HG02798 (cell line): ENCODE data around the gene MUC15.

Experiments used
- ATAC-seq: cut with Tn5 transposase; IDR thresholded peaks from one replicate; pipeline ENCODE4 v1.9.1; 2021; ENCODE audit warnings: mild to moderate bottlenecking; ENCODE audit not compliant: unreplicated experiment, poor library complexity

Gene MUC15

DNA sequence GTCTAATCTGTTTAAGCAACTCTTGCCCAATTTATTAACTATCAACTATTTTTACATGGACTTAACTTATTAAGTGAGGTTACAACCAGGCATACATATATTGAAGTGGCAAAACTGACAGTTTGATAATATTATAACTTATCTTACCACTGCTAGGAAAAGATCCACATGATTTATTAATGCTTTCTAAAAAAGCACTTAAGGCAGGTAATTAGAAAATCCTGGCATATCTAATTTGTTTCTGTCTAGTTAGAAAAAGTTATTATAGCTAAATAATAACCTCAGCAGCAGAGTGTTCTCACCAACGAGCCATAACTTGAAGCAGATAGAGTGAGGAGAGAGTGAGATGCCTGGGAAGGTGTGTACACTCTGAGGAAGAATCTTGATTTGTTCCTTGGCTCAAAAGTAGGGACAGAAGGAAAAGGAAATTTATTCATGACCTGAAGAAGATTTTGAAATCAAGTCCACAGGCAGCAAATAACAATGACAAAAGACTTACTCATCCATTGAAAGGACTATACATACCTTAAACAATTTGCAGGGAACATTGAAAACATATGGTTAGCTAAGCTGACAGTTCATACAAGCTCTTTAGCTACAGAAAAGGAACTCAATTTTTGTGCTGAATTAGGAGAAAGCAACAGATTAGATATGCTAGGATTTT lies 7.1 kb upstream of the MUC15 start:
- ATAC-seq: no peak

DNA sequence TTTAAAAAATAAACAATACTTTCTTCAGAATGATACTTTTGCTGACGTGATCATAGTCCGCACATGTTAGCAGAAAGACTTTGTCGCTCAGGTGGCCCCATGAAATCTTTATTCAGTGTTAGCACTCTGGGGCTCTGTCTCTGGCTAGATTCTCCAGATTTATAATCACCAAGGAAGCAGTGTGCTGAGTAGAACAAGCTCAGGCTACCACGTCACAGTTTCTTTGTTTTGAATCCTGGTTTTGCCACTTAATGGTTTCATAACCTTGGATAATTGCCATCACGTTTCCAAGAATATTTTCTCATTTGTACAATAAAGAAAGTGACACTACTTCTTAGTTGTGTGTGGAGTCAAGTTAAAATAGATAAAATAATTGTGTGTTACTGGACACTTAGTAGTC lies 3.9 kb upstream of the MUC15 start:
- no peak for ATAC-seq

DNA sequence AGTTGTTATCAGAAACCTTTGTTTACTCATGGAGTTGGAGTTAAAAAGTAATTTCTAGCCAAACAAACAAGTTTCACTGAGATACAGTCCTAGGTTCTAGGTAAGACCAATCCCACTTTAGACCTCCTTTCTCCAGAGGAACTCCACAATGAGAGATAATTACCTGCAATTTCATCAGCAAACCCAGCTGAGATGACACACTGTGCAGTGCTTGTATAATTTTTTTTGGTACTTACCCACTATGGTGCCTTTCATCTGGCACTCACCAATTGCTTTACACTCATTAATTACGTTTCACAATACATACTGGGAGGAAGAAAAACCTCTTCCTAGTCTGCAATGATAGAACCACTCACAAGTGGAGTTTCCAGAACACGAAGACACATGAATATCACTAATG lies 1.8 kb upstream of the MUC15 start:
- ATAC-seq: no peak

DNA sequence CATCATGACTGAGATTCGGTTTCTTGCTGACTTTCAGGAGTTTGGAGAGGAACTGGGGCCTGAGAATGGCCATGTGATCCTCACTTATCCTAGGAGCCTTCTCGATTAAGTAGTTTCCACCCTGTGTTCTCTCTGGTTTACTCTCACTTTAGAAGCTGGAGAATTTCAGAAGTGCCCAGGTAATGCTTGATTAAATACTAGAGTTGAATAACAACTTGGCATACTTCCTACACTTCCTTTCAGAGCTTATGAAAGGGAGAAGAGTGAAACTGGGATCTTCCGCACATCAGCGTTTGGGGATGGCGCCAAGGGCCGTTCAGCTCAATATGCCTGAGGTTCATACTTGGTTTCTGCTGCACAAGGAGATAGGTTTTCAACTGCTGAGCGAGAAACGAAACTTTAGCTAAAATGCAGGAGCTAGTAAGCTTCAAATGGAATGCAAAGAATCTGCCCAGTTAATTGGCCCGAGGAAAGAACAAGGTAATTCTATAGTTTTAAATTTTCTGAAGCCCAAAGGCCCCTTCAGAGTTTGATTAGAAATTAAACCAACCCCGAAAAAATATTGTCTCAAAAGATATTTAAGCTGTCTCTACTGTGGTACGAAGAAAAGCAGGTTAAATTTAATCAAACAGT lies 823 bp upstream of the MUC15 start:
- ATAC-seq: no peak

DNA sequence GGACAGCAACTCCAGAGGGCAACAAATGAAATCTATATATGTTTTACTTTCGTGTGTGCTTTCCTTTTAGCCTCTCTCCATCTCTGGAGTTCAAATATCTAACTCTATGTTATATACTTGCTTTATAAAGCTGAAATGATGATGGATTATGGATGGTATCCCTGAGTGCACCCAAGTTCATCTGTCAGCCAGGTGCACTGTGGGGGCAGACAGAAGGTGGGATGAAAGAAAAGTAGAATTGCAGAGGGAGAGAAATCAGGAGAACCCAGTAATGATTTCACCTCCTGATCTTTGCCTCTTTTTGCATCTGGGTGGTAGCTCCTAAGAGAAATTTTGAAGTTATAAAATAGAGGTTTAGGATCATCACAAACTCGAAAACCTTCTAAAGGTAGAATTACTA lies 2.4 kb downstream of the MUC15 start:
- no peak for ATAC-seq

DNA sequence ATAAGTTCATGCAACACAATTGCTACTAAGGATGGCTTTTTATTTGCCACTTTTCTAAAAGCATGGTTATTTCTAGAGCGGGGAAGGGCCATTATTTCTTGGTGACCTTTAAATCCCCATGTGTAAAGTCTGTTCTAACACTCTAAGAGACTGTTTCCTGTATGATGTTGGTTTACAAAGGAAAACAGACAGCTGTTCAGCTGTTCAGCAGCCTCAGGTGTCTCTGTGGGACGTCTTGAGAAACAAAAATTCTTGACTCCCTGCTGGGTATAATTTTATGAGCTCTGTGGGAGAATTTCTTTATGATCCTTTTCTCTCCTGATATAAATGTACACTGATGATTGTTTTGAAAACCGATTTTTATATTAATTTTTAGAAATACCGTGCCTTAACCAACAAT lies 13.9 kb downstream of the MUC15 start:
- no peak for ATAC-seq

DNA sequence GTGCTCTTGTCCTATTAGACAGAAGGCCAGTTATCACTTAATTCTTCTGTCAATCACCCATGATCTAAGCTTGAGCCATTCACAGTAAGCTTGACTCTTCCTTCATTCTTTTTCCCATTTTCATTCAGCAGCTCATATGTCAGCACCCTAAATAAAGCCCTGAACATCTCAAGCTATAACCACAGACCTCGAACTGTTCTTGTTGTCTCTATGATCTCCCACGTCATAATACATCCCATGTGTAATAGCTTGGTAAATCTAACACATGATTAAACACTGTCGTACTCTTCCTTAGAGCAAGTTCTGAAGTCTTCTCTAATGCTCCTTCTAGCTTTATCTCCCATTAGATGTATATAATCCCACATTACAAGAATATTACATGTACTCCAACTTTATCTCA lies 14.4 kb downstream of the MUC15 start:
- ATAC-seq: no peak

DNA sequence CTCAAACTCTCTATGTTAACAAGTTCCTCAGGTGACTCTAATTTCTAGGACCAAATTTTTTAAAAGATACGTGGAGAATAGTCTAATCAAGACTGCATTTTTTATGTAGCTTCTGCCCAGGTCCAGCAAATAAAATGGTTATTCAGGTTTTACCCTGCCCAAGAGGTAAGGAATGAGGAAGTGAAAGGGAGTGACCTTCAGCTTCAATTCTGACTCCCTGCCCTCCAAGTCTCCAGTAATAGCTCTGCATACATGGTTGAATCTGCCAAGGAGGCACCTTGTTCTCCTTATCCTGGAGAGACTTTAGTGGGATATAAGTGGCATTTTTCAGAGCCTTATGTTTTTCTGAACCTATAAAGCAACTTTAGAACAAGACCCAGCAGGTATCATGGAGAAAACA lies 15.5 kb downstream of the MUC15 start:
- no peak for ATAC-seq

DNA sequence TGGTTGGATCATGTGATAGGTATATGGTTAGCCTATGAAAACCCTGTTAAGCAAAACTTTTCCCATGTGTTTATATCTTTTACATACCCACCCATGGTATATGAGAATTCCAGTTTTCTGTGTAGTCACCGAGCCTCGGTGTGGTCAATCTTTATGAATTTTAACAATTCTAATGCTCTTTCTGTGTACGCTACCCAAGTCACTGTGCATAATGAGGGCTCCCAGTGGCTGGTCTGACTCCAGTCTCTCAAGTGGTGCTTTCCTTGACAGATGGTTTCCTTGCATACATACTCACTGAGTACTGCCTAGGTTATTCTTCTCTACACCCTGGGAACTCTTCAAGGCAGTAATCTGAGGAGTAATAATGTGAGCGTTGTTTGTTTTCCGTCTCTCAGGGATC lies 17.6 kb downstream of the MUC15 start:
- ATAC-seq: no peak

DNA sequence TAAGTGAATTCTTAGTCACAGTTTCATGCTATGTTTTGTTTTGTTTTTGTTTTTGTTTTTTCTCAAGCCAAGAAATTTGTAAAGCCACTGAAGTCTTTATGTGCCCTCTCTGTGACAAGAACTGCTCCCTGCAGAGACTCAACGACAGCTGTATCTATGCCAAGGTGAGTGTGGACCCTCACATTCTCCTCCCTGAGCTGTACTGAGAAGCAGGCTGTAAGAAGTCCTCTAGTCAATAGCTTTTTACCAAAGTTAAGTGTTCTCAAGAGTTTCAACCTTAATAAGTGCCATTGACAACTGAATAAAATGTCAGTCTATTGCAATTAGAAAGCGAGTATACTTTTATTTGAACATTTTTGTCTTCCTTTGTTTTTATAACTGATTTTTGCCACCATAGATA lies 18.9 kb downstream of the MUC15 start:
- ATAC-seq: no peak

DNA sequence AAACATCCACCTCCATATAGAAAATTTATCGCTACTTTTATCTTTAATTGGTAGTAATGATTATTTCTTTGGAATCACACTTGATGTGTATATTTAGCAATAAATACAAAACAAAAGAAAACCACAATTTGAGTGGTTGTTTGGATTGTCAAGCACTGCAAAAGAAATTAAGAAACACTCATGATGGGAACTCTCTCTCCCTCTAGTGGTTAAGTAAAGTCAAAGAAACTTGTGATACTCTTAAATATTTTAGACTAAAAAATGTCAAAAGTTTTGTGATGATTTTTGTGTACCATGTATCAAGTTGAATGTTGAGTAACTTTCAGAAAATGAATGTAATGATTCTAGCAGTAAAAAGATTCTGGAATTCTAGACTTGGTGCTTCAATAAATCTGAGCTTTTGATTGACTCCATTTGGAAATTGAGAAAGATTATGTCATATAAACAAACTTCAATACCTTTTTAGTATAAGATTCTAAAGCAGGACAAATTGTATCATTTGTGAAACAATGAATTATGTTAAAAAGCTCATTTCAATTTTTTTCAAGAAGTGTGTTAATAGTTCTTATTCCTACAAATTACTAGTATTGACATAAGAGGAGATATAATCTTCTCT lies 20.8 kb downstream of the MUC15 start:
- no peak for ATAC-seq

DNA sequence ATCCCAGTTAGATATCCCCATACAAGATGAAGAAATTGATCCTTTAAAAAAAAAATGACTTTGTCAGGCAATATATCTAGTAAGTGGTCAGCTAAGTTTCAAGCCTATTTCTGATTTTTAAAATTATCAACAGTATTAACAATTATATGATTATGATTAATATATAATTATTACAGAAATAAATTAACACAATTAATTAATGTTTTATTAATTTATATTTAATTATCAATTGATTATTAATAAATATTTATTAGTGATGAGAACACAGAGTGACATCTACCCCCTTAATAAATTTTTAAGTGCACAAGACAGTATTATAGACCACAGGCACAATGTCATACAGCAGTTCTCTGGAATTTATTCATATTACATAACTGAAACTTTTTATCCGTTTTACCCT lies 22.0 kb downstream of the MUC15 start:
- ATAC-seq: no peak

DNA sequence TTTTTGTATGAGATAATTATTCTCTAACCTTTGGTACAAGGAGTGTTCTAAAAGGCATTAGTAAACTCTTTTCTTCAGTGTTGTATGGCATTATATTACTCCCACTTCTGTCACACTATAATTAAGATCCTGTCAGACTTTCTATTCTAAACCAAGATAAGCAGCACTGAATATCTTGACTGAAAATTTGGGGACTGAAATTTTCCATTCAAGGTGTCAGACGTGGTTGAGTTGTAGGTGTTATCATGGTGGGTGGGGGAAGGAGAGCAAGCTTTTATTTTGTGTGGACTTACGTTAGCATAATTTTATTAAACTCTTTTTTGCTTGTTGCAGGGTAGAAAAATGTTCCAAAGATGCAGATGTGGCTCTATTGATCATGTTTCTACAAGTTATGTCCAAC lies 22.9 kb downstream of the MUC15 start:
- no peak for ATAC-seq

DNA sequence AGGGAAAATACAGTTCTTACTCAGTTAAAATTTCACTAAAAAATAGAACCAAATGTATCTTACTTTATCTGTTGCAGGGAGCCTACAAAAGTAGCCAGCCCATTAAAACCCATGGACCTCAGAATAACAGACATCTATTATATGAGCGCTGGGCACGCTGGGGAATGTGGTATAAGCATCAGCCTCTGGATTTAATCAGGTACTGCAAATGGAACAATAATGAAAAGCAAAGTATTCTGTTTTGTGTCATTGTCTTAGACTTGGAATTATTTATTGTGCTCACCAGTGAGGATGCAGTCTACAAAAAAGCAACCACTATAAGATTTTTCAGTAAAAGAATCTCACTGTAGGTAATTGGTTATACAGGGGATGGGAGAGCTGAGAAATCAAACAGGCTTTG lies 30.2 kb downstream of the MUC15 start:
- no peak for ATAC-seq

DNA sequence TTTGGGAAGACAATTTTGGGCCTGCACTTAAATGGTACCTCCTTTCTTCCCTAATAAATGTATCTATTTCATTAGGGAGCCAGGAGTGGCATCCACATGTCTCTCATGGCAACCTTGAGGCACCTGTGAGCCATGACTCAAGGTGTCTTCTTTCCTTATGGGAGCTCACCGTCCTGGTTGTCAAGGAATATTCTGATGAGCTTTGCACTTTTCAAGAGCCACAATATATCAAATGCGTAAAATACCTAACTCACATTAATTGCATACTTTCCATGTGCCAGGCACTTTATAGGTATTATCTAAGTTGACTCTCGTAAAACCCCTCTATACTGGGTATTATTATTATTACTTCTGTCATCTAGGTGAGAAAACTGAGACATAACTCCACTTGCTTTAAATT lies 32.5 kb downstream of the MUC15 start:
- no peak for ATAC-seq

DNA sequence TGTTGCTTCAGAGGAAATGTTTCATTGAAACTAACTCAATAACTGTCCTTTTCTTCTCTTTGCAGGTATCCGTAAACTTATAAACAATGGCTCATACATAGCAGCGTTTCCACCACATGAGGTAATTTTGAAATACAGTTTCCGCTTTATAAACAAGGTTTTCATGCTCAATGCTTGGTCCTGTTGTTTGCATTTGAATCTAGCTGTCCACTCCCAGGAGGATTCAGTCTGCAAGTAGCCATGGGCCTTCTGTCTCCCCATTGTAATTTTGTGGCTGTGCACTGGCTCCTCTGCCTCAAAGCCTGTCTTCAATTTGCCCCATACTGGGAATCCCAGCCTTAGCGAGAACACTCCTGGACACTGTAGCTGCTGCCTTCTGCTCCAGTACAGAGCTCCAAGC lies 34.7 kb downstream of the MUC15 start:
- no peak for ATAC-seq

DNA sequence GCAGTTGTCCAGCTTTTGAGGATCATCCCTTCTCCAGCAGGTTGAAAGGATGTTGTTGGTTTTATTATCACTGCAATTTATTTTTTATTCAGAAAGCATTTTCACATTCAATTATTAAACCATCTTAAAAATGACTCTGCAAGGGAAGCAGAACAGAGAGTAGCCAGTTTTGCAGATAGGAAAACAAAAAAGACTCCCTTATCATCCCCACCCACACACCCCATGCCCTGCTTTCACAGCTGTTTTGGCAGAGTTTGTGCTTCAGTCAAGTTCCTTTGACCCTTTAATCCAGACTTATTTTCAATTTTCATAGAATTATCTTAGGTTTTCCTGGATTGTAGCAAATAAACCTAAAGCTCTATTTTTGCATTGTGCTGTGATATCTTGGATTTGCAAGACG lies 44.4 kb downstream of the MUC15 start:
- ATAC-seq: no peak

DNA sequence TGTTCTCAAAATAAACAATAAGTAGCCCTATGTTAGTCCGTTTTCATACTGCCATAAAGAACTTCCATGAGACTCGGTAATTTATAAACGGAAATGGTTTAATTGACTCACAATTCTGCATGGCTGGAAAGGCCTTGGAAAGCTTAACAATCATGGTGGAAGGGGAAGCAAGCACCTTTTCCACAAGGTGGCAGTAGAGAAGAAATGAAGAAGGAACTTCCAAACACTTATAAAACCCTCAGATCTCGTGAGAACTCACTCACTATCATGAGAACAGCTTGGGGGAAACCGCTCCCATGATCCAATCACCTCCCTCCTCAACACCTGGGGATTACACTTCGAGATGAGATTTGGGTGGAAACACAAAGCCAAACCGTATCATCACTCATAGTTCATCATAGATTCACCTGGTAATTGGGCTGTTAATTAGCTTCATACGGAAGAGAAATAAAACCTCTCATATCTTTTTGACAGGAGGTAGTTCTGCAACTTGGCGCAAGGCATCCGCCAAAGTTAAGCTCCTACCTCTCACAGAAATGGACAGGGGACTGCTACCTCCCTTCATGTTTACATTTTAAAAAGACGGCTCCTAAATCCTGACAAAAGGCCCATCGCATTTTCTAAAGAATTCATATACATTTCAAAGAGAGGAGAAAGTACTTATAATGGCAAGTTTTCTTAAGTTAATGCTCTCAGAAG lies 49.0 kb downstream of the MUC15 start:
- ATAC-seq: no peak

DNA sequence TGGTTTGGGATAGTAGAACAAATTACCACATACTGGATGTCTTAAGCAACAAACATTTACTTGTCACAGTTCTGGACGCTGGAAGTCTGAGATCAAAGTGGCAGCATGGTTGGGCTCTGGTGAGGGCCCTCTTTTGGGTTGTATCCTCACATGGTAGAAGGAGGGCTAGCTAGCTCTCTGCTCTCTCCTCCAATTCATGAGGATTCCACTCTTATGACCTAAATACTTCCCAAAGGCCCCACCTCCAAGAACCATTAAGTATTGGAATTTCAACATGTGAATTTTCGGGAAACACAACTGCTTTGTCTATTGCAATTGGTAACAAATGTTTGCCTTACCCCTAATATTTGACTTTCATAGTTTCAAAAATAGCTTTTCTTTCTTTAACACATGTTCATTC lies 52.6 kb downstream of the MUC15 start:
- ATAC-seq: no peak

DNA sequence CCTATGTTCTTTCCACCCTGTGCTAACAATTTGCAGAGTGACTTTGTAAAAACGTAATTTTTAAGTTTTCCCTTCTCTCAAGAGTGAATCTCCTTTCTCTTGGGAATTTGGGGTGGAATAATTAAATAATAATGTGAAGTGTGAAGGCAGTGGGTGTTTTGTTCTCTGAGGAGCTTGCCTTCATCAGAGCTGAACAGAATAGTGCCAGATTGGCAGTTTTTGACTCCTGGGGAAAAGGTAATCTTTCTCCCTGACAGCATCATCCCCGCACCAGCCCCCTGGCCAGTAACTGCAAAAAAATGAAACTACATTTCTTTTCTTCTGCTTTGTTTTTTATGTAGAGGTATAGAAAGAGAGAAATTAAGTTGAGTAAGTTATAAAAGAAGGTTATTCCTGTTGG lies 59.9 kb downstream of the MUC15 start:
- ATAC-seq: no peak

DNA sequence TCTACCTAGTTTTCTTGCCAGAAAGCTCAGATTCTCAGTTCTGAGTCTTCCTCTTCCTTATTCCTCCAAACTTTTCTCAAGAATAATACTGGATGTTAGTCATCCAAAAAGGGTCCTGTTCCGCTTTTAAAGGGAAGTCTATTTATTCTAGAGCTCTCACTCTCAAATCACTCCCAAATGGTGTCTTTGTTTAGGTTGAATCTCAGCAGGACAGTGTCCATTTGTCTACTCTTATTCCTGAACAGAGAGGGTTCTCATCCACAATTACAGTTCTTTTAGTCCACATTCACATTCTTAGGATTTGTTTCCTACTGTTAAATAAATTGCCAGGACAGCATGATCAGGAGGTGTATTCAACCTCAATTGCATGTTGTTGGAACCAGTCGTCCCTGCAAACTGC lies 61.3 kb downstream of the MUC15 start:
- no peak for ATAC-seq

DNA sequence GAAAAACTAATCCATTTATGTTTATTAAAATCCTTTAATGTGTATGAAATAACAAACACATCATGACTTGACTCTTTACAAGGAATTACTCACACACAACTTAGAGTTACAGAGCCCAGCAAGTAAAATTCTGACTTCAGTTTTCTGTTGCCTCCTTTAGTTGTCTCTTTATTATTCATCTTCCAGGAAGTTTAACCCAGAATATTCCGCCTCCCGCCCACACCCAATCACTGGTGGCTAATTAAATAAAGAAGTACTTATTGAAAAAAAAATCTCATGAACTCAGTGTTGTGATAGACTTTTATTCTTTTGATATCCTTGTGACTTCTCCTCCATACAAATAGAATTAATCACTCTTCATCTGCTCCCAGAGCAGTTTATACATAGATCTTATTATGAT lies 61.9 kb downstream of the MUC15 start:
- no peak for ATAC-seq
